ENCODE measurements around the gene IL24.

The IL24 gene

DNA sequence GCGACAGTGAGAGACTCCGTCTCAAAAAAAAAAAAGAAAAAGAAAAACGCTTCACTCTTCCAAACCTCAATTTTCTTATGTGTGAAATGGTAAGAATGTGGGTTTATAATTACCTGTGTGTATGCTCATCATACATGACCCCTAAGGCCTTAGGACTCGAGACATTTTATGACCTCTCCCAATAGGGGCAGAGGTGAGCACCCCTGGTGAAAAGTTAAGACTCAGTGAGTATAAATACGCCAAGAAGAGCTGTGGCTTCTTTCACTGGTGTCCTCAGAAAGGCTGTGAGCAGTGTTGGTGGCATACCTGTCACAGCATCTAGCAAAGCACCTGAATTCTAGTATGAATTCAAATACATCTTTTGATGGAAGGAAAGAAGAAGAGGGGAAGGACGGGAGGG is 32.3 kb downstream of the IL24 start:
- no peak for DNase-seq

DNA sequence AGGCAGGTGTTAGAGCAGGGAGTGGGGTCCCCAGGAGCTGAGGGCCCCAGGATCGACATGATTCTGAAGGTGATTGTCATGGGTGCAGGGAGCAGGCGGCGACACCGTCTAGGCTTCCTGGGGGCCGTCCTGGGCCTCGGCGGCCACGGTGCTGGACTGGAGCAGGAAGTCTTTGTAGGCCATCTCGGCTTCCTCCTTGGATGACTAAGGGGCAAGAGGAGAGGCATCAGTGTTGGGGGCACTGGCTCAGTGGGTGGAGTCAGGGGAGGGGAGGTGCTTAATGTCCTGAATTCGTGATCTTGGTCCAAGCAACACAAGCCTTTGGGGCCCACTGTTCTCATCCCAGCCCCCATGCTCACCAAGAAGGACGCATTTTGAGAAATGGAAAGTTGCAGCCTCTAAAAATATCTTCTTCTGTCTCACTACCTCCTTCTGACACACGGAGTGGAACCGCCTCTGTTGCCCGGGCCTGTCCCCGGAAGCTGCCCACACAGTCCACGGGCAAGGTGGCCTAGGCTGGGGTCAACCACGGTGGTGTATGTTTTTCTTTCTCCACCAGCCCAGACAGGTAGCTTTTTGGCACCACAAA is 33.1 kb downstream of the IL24 start:
- no peak for DNase-seq

DNA sequence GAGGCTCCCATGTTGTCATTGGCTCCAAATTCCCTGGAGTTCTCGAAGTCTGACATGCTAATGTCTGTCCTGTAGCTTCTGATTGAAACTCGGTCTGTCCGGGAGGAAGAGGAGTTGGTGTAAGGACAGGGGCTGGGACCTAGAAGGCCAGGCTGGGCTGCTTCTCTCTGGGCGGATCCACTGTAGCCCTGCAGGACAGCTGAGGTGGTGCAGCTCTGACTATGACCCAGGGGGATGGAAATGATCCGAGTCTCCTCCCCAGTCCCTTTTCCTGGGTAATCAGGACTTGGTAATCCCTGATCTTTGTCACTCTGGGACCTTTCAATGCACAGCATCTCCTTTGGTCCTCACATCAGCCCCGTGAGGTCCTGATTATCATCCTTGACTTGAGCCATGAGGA is 34.5 kb downstream of the IL24 start:
- DNase-seq, result no peak

DNA sequence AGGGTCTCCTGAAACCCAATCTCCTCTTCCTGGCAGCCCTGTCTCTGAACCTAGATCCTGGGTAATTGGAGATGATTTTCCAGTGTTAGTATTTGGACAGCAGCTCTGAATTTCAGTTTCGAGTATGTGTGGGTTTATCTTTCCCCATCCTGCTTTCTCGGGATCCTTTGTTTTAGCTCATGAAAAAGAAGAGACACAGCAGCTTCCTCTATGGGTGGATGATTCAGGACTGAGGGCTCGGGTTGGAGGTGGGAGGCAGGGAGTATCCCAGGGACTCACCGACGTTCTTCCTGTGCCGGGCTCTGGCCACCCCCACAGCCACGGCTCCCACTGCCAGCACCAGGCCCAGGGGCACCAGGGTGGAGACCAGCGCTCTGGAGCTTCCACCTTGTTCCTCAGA is 34.9 kb downstream of the IL24 start:
- DNase-seq, result no peak

DNA sequence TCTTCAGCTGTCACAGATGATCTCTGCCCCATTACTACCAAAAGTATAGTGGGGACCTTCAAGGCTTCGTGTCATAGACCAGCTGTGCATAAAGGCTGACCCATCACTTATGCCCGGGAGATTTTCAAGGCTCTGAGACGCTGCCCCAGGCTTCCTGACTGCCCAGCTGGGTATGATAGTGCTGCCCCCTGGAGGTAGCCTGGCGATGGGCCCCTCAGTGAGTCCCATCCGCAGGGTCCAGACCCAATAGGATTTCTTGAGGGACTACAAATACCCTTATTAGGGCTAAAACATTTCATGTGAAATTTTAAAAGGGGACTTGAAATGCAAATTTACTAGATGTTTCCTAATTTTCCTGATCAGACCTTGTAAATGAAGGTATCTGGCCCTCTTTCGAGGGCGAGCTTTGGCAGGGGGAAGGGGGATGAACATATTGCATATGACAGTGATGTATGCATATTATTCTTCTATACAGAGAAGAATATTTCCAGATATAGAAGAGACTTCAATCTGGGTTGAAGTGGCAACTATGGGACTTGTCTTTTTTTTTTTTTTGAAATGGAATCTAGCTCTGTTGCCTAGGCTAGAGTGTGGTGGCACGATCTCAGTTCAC is 36.2 kb downstream of the IL24 start:
- no peak for DNase-seq

DNA sequence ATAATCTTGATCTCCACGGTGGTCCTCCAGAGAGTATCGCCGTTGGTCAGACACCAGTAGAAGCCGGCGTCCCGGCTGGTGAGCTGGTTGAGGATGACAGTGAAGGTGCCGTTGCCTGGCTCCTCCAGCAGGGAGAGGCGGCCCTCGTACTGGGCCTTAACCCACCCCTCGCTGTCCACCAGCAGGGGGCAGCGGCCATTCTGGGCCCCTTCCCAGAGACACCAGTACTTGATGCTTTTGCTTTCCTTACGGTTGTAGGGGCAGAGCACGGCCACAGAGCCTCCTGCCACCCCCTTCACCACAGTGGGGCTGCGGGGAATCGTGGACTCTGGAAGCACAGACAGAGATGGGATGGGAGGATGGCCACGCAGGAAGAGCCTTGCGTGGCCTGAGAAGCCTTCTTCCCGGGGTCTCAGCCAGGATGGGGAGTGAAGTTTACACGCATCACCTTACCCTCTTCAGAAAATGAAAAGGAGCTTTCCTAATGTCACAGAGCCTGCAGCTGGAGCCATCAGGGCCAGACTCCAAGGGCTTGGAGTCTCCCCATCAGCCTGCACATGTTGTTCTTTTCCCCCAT is 38.3 kb downstream of the IL24 start:
- no peak for DNase-seq

DNA sequence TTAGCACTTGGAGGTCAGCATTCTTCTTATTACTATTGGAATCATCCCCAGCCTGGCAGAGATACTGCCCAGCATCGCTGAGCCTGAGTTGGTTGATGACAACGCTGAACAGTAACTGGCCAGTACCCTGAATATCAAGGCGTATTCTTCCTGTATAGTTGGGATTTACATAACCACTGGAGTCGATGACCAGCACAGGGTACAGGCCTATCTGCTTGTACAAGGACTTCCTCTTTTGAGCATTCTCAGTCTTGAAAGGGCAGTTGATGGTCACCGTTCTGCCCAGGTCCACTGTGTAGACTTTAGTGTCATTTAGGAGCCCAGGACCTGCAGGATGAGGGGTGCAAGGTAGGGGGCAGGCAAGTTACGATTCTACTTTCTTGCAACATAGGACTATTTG is 40.2 kb downstream of the IL24 start:
- no peak for DNase-seq

DNA sequence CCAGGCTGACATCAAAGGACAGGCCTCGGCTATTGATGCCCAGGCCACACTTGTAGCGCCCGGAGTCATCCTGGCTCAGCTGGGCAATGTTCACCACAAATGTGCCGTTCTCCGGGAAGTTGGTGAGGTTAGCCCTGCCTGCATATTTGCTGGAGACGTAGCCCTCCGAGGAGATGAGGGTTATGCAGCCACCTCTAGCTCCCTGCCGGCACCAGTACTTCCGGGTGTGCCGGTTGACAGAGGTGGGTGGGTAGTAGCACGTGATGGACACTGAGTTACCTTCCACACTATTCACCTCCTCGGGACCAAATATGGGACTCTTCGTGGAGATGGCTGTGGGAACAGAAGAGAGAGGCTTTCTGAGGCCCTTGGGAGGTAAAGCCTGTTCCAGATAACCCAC is 41.9 kb downstream of the IL24 start:
- no peak for DNase-seq

DNA sequence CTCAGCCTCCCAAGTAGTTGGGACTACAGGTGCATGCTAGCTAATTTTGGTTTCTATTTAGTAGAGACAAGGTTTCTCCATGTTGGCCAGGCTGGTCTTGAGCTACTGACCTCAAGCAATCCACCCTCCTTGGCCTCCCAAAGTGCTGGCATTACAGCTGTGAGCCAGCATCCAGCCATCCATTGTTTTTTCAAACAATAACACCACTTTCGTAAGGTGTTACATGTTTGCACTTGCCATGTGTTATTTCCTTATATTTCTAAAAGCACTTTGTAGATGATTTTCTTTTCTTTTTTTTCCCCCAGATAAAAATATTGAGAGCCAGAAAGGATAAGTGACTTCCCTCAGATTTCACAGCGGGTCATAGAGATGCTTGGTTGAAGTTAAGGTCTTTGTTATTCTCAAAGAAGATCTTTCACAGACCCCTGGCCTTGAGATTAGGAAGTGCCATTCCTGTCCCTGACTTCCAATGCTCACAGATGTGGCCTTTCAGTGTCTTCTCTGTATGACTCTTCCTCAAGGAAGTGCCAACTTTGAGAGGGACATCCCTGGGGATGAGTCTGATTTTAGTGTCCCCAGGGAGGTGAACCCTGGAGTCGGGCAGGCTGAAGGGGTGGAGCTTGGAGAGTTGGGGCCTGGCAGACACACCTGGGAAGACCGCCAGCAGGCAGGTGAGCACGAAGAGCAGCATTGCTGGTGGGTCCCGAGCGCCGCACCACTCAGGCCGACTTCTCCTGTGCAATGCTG is 42.8 kb downstream of the IL24 start:
- DNase-seq, result no peak

DNA sequence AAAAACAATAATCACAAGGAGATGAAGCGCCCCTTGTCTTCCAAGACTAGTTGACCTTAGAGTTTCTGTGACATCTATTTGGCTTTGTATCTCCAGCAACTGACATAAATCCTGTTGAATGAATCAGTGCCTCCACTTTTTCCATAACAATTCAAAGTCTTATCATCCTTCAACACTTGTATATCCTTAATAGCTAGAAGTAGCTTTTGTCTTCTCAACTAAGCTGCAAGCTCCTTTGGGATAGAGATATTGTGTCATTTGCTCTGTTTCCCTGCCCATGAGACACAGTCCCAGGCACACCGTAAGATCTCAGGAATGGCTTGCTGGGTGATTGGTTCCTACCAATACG is 43.3 kb downstream of the IL24 start:
- no peak for DNase-seq

DNA sequence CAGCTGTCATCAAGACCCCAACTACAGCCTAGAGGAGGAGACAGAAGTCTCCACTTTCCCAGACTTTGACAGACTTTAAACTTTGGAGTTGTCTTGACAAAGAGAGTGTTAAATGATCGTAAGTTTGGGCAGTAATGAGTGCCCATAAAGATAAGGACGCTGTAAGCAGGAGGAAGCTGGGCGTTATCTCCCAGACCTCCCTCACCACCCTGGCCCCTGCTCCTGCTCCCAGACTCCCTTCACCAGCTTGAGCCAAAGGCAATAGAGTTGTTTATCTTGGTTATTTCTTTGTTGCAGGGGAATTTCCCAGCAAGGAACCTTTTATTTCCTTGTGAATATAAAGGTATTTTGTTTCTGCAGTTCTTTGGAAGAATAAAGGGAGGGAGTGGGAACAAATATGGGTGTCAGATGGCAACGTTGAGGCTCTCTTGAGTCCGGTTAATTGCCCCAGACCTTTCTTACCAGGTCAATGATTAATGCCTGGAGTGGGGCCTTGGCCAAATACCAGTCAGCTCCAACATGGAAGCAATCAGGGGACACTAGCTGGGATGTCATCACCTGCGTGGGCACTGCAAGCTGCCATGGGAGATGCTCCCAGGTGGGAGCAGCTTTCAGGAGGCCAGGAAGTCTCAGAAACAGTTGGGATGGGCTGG is 44.6 kb downstream of the IL24 start:
- DNase-seq, result no peak

DNA sequence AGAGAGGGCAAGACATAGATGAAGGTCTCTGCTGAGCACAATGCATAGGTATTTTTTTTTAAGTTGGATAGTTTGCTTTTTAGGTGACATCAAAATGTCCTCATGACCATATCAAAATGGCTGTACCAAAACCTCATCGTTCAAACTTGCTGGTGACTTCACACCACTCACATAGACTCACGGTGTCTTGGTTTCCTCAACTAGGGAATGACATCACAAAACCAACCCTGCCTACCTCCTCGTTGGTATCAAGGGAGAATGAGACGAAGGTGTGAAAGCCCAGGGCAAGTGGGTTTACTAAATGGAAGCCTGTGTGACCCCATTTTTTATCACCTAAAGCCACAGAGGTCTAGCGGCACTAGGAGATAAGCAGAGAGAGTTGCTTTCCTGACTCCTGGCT is 47.5 kb downstream of the IL24 start:
- no peak for DNase-seq

DNA sequence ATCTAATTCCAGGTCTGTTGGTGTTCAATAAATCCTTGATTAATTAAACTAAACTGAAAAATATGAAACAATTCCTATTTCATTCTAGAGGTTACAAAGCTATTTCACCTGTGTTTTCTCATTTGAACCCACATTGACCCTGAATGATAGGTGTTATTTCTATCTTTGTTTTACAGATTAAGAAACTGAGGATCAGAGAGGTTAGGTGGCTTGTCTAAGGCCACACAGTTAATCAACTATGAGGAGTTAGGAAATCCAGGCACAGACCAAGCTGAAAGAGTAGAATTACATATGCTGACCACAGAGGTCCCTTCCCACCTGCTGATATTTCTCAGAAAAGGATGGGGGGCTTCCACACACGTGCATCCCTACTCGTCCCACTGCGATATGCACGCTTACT is 48.5 kb downstream of the IL24 start:
- DNase-seq, result no peak

DNA sequence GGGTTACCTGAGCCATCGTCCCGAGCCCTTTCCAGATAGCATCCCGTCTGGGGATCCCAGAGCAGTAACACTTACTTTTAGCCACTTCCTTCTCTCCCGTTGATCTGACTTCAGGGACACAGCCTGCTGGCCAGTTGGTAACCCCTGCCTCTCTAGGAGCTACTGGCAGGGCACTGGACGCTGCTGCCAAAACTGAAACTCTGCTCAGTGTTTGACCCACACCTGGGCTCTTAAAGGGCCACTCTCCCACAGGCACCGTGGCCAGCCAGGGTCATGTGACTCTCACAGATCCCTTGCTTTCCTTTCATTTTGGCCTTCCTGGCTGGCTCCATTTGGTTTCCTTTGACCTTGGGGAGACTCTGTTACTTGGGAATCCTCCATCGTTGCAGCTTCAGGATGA is 49.0 kb downstream of the IL24 start, which contains the start of gene PIGR:
Gene PIGR, minus strand, starts transcription at position 206 of the 400 bp plus-strand sequence. CDS start 5,935 bp downstream, outside the sequence.
- DNase-seq, result no peak

DNA sequence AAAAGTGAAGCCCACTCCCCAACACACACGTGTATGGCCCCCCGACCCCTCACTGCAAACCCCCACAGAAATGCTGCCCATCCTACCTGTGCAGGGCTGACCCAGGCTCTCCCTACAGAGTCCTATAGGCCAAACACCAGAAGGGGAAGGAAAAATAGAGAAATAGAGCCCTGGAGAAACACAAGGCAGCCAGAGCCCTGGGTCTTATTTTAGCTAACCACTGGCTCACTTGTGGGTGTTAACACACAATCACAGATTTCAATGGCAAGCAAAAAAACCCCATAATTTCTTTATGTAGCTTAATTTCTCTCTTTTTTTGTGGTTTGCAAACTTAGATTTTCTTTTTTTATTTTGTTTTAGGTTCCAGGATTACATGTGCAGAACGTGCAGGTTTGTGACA is 50.0 kb downstream of the IL24 start:
- DNase-seq, result no peak

DNA sequence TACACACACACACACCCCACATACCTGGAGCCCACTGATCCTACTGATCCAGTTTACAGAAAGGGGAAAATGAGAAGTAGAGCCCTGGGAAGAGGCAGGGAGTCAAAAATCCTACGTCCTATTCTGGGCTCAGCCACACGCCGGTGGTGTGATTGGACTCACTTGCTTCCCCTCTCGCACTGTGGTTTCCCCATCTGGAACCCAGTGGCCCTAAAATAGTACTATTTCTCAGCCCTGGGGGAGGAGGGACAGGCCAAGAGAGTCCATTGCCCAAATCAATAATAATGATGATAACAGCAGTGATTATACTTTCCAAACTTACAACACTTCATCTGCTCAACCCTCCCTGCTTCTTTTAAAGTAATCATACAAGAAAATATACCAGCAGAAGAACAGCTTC is 52.0 kb downstream of the IL24 start:
- no peak for DNase-seq

DNA sequence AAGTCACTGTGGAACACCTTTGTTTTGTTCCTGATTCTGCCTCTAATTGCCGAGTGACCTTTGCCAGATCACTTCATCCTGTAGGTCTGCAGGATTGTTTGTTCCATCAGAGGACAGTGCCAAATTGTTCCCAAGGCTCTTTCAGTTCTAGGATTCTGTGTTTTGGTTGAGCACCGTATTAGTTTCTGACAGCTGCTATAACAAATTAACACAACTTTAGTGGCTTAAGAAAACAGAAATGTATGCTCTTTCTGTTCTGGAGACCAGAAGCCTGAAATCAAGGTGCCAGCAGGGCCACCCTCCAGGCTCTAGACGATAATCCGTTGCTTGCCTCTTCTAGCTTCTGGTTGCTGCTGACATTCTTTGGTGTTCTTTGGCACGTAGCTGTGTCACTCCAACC is 52.4 kb downstream of the IL24 start:
- no peak for DNase-seq

DNA sequence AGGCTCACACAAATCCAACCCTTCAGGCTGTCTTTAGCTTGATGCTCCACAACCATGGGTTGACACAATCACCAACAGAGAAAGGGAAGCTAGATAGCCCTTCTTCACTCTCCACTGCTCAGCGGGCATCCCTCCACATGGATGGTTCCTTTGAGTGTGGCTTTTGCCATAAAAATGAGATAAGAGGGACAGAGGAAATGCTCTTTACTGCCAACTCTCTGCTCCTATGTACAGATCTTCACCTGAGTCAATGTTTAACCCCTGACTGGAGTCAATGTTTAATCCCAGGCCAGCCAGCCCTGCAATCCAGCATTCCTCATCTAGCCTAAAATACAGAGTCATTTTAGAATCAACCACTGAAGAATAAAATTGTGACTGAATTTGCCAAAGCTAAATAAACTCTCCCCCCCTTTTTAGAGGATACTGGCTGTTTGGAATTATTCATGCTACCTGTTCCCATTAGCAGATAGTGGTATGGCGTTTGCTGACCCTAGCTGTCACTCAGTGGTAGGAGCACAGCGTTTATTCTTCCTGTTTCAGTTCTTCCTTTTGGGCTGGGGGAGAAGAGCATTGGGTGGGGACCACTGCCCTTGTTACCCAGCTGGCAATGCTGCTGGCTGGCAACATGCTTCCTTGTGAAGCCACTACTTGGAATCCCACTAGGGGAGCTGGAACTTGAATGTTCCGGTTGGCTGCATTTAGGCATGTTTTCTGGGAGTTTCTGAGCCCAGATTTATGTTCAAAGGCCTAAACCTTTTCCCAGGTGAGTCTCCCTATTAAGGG is 54.3 kb downstream of the IL24 start:
- no peak for DNase-seq

DNA sequence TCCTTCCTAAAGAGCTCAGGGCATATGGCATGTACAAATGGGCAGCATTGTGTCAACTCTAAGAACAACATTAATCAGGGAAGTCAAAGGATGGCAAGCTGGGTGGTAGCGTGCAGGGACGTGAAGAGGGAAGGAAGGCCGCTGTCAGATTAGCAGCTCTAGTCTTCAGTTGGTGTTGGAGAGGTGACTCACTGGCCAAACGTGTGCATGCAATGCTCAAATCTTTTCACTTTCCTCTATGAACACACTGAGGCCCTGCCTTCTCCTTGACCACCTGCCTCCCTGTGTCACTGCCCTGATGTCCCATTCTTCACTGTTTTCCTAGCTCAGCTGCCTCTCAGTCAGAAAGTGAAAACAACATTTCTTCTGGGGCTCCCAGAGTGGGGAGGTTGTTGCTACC is 54.9 kb downstream of the IL24 start:
- DNase-seq, result no peak

DNA sequence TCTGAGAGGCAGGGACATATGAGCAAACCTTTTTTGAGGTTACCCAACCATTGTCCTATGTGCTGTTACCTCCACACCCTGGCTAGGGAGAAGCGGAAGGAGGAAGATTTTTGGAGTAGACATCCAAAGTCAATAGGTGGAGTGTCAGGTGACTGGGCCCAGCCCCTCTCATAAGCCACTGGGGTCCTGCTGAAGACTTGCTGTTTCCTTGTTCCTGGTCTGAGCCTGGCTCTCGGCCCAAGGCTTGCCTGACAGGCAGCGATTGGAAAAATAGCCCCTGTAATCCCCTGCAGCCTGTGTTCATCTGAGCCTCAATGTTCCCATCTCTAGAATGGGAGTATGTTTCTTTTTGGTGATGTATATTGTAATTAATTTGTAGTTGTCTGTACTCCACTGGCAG is 55.9 kb downstream of the IL24 start:
- no peak for DNase-seq

DNA sequence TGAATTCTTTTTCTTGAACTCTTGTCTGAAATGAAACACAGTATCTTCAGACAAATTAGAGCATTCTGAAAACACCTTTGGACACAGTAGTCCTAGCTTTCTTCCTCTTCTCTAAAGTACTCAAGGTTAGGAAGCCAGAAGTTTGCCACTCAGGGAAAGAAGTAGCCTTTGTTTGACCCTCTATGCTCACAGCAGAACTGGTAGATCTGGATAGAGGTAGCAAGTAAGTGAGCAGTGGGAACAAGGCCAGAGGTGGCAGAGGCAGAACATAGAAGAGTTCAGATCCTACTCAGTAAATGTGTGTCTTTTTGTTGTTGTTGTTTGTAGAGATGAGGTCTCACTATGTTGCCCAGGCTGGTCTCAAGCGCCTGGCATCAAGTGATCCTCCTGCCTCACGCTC is 56.4 kb downstream of the IL24 start:
- no peak for DNase-seq

Data from GF-D8 (cell line).